Fibroblast of pulmonary artery (primary cell): ENCODE results near the gene GLP1R.

Experiments
- DNase-seq: peaks from one replicate; pipeline ENCODE4 v3.0.0-alpha.2; 2010; ENCODE audit warnings: low read depth
- H3K4me3 ChIP-seq: replicated peaks from 2 replicates; pipeline ENCODE4 v1.5.1; 2011; ENCODE audit warnings: low read depth, mild to moderate bottlenecking, control low read depth, low read length, moderate library complexity
- CTCF ChIP-seq: IDR thresholded peaks from 2 replicates; pipeline ENCODE4 v1.5.1; 2011; ENCODE audit warnings: mild to moderate bottlenecking, control low read depth, low read length, inconsistent platforms; ENCODE audit errors: missing control alignments

GLP1R gene

GRCh38 chr6:39062014-39062740 is 13.6 kb downstream of the GLP1R start:
- TF ChIP-seq CTCF, result no peak
- no peak overlapping the region for H3K4me3 ChIP-seq
- no peak for DNase-seq

GRCh38 chr6:39063526-39063925 is 14.9 kb downstream of the GLP1R start:
- TF ChIP-seq CTCF, result no peak
- DNase-seq, result no peak
- no peak overlapping the region for H3K4me3 ChIP-seq

- no peak for TF ChIP-seq CTCF
- no peak for DNase-seq
- no peak overlapping the region for H3K4me3 ChIP-seq
Measured at GRCh38 chr6:39065561-39065960, 17.0 kb downstream of the GLP1R start.

- no peak for DNase-seq
- no peak for TF ChIP-seq CTCF
- H3K4me3 ChIP-seq, result no peak overlapping the region
Measured at GRCh38 chr6:39068391-39068790, 19.8 kb downstream of the GLP1R start.

- no peak for DNase-seq
- H3K4me3 ChIP-seq, result no peak overlapping the region
- TF ChIP-seq CTCF, result no peak
Measured at GRCh38 chr6:39072830-39073229, 24.2 kb downstream of the GLP1R start.

- DNase-seq, result no peak
- no peak overlapping the region for H3K4me3 ChIP-seq
- TF ChIP-seq CTCF, result no peak
Measured at GRCh38 chr6:39073471-39074355, 25.1 kb downstream of the GLP1R start.
